ENCODE data around the gene MBD3L5.
"Not testable (repeated sequence)": the region's sequence is repeated elsewhere in the genome, so short reads cannot be mapped to it uniquely, and the experiment has no call there.

Gene MBD3L5

DNA sequence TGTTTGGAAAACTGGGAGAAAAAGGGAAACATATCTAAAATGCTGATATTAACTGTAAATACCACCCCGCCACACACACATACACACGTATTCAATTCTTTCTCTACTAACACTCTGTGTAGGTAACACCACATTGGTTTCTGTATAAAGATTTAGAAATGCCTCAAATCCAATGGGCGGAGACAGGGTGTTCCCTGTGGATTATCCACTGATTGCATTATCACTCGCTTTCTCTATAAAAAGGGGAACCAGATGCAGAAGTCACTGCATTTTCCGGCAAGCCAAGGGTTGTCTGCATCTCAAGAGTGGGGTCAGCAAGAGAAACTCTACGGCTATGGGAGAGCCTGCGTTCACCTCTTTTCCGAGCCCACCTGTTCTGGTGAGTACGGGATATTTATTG, at the start of gene MBD3L5:
MBD3L5 (plus strand) TSS at position 301 of the 400 bp plus-strand sequence; CDS start at position 335, 34 bp downstream.
- H3K27ac ChIP-seq; in situ Hi-C loops (cut with HindIII; ENCODE audit: low pct_ligation_motif_present, low sequenced_read_pairs); H3K27me3 ChIP-seq (replicated peaks); DNase-seq; H3K36me3 ChIP-seq (replicated peaks); H3K4me3 ChIP-seq (ENCODE audit: low read depth, low read length): not testable (repeated sequence)

DNA sequence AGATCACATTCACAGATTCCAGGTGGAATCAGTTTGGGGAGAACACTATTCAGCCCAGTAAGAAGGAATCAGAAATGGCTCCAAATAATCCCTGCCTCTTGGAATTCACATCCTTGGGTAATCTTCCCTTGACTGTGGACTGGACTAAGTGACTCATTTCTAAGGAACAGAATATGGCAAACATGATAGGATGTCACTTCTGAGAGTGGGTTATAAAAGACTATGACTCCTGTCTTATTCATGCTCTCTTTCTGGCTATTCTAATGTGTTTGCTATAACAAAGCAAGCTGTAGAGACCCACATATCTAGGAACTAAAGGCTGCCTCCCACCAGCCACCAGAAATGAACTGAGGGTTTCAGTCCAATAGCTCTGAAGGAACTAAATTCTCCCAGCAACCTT, 46.9 kb upstream of the MBD3L5 start:
- Histone ChIP-seq H3K27me3 (replicated peaks) (no peaks in the 10 kb centered on the region), H3K4me3 (ENCODE audit: low read depth, low read length) (no peak overlapping the region), H3K27ac (no peak overlapping the region), H3K36me3 (replicated peaks) (no peaks in the 10 kb centered on the region)
- TF ChIP-seq, protein P1, sequence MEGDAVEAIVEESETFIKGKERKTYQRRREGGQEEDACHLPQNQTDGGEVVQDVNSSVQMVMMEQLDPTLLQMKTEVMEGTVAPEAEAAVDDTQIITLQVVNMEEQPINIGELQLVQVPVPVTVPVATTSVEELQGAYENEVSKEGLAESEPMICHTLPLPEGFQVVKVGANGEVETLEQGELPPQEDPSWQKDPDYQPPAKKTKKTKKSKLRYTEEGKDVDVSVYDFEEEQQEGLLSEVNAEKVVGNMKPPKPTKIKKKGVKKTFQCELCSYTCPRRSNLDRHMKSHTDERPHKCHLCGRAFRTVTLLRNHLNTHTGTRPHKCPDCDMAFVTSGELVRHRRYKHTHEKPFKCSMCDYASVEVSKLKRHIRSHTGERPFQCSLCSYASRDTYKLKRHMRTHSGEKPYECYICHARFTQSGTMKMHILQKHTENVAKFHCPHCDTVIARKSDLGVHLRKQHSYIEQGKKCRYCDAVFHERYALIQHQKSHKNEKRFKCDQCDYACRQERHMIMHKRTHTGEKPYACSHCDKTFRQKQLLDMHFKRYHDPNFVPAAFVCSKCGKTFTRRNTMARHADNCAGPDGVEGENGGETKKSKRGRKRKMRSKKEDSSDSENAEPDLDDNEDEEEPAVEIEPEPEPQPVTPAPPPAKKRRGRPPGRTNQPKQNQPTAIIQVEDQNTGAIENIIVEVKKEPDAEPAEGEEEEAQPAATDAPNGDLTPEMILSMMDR (IDR thresholded peaks at IDR 0.05; ENCODE audit: low read depth, low read length, missing control alignments), result no peak
- no peak for DNase-seq
- in situ Hi-C loops (cut with HindIII; ENCODE audit: low pct_ligation_motif_present, low sequenced_read_pairs), result no loop called here

- no peak overlapping the region for H3K27ac ChIP-seq
- TF ChIP-seq, protein P1 (IDR thresholded peaks at IDR 0.05; ENCODE audit: low read depth, low read length, missing control alignments), result no peak
- H3K36me3 ChIP-seq (replicated peaks), result no peaks in the 10 kb centered on the region
- H3K27me3 ChIP-seq (replicated peaks), result no peaks in the 10 kb centered on the region
- no peak for DNase-seq
- in situ Hi-C loops (cut with HindIII; ENCODE audit: low pct_ligation_motif_present, low sequenced_read_pairs), result no loop called here
- no peak overlapping the region for H3K4me3 ChIP-seq (ENCODE audit: low read depth, low read length)
These were observed 42.5 kb upstream of the MBD3L5 start for GRCh38 chr19:6987850-6988249.

- no peak for DNase-seq
- Histone ChIP-seq H3K4me3 (ENCODE audit: low read depth, low read length) (no peak overlapping the region), H3K27me3 (replicated peaks) (no peaks in the 10 kb centered on the region), H3K36me3 (replicated peaks) (no peaks in the 10 kb centered on the region), H3K27ac (no peak overlapping the region)
- TF ChIP-seq, protein P1 (IDR thresholded peaks at IDR 0.05; ENCODE audit: low read depth, low read length, missing control alignments), result no peak
- in situ Hi-C loops (cut with HindIII; ENCODE audit: low pct_ligation_motif_present, low sequenced_read_pairs), result no loop called here
These were observed 42.1 kb upstream of the MBD3L5 start for GRCh38 chr19:6988257-6988656.

- in situ Hi-C loops (cut with HindIII; ENCODE audit: low pct_ligation_motif_present, low sequenced_read_pairs), result no loop called here
- H3K27ac ChIP-seq, result no peak overlapping the region
- no peaks in the 10 kb centered on the region for H3K36me3 ChIP-seq (replicated peaks)
- no peak overlapping the region for H3K4me3 ChIP-seq (ENCODE audit: low read depth, low read length)
- H3K27me3 ChIP-seq (replicated peaks), result no peaks in the 10 kb centered on the region
- DNase-seq, result no peak
- TF ChIP-seq, protein P1 (IDR thresholded peaks at IDR 0.05; ENCODE audit: low read depth, low read length, missing control alignments), result no peak
These were observed 35.3 kb upstream of the MBD3L5 start for GRCh38 chr19:6995054-6995453.

- no peak for DNase-seq
- no peak overlapping the region for H3K4me3 ChIP-seq (ENCODE audit: low read depth, low read length)
- TF ChIP-seq, protein P1 (IDR thresholded peaks at IDR 0.05; ENCODE audit: low read depth, low read length, missing control alignments), result no peak
- no peak overlapping the region for H3K27ac ChIP-seq
- no peaks in the 10 kb centered on the region for H3K36me3 ChIP-seq (replicated peaks)
- H3K27me3 ChIP-seq (replicated peaks), result no peaks in the 10 kb centered on the region
- in situ Hi-C loops (cut with HindIII; ENCODE audit: low pct_ligation_motif_present, low sequenced_read_pairs), result no loop called here
These were observed 33.6 kb upstream of the MBD3L5 start for GRCh38 chr19:6996810-6997209.

Measured in brain microvascular endothelial cell (primary cell).